ENCODE measurements around the gene SLC13A3.

Gene SLC13A3

GRCh38 chr20:46698788-46699187 lies 47.5 kb upstream of the SLC13A3 start:
- DNase-seq (ENCODE audit: low read depth in 1 of 2, low spot score in 1 of 2): no peak
- no peaks in the 10 kb centered on the region for H3K27me3 ChIP-seq (ENCODE audit: insufficient read depth, poor library complexity, severe bottlenecking)
- TF ChIP-seq, protein P1, sequence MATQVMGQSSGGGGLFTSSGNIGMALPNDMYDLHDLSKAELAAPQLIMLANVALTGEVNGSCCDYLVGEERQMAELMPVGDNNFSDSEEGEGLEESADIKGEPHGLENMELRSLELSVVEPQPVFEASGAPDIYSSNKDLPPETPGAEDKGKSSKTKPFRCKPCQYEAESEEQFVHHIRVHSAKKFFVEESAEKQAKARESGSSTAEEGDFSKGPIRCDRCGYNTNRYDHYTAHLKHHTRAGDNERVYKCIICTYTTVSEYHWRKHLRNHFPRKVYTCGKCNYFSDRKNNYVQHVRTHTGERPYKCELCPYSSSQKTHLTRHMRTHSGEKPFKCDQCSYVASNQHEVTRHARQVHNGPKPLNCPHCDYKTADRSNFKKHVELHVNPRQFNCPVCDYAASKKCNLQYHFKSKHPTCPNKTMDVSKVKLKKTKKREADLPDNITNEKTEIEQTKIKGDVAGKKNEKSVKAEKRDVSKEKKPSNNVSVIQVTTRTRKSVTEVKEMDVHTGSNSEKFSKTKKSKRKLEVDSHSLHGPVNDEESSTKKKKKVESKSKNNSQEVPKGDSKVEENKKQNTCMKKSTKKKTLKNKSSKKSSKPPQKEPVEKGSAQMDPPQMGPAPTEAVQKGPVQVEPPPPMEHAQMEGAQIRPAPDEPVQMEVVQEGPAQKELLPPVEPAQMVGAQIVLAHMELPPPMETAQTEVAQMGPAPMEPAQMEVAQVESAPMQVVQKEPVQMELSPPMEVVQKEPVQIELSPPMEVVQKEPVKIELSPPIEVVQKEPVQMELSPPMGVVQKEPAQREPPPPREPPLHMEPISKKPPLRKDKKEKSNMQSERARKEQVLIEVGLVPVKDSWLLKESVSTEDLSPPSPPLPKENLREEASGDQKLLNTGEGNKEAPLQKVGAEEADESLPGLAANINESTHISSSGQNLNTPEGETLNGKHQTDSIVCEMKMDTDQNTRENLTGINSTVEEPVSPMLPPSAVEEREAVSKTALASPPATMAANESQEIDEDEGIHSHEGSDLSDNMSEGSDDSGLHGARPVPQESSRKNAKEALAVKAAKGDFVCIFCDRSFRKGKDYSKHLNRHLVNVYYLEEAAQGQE (IDR thresholded peaks at IDR 0.05; ENCODE audit: insufficient replicate concordance, low read depth): no peak
- no peak for TF ChIP-seq CTCF (IDR thresholded peaks at IDR 0.05; ENCODE audit: insufficient read depth, low read length)
- no peak overlapping the region for H3K27ac ChIP-seq (replicated peaks)
- no peak overlapping the region for H3K4me3 ChIP-seq (replicated peaks; ENCODE audit: insufficient read depth, low read length)

DNA sequence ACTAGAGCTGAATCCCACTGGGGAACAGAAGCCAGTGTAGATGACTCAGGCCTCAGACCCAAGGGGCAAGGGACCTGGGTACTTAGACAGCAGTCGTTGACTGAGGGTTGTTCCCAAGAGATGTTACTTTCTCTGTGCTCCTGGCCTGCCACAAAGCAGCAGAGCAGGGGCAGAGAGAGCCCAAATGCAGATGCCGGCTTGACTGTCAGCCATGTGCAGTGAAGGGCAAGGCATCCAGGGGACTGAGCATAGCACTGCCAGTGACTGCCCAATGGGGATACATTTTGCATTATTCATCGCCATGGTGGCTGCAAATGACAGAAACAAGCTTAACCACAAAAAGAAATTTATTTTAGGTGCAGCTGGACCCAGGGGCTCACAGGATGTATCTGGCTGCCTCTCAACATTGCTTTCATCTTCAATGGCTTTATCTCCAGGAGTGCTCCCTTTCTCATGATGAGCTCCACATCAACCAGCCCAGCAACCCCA lies 45.6 kb upstream of the SLC13A3 start:
- no peak overlapping the region for H3K27ac ChIP-seq (replicated peaks)
- no peak for DNase-seq (ENCODE audit: low read depth in 1 of 2, low spot score in 1 of 2)
- TF ChIP-seq GABPA (IDR thresholded peaks at IDR 0.05; ENCODE audit: low read depth): no peak
- no peak for TF ChIP-seq POLR2AphosphoS5 (IDR thresholded peaks at IDR 0.05; ENCODE audit: low read depth)
- TF ChIP-seq, protein P1 (IDR thresholded peaks at IDR 0.05; ENCODE audit: insufficient replicate concordance, low read depth): no peak
- no peak for TF ChIP-seq SPI1 (IDR thresholded peaks at IDR 0.05; ENCODE audit: borderline replicate concordance, low read depth)
- no peak for TF ChIP-seq CTCF (IDR thresholded peaks at IDR 0.05; ENCODE audit: insufficient read depth, low read length)
- no peaks in the 10 kb centered on the region for H3K27me3 ChIP-seq (ENCODE audit: insufficient read depth, poor library complexity, severe bottlenecking)
- H3K4me3 ChIP-seq (replicated peaks; ENCODE audit: insufficient read depth, low read length): no peak overlapping the region

DNA sequence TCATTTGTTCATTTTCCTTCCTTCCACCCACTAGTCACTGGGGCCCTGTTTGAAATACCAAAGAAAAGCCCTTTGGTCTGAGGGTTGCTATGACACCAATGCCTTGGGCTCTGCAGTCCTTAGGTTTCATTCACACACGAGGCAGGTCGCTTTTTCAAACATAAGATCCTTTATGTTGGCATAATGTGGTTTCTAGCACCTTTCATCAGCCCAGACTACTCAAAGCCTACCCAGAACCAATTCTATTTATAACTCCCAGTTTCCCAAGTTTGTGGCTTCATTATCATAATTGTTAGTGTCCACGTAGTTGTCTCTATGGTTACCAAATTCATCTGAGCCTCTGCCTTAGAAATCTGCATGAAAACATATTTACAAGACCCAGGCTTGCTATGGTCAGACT lies 44.6 kb upstream of the SLC13A3 start:
- H3K27me3 ChIP-seq (ENCODE audit: insufficient read depth, poor library complexity, severe bottlenecking): no peaks in the 10 kb centered on the region

GRCh38 chr20:46694484-46694883 lies 43.2 kb upstream of the SLC13A3 start:
- peak overlapping the region; percentile 22 for H3K27ac ChIP-seq (replicated peaks)
- no peak overlapping the region for H3K4me3 ChIP-seq (replicated peaks; ENCODE audit: insufficient read depth, low read length)
- peak in 1 of 2 experiments; percentile 62 for DNase-seq (ENCODE audit: low read depth in 1 of 2, low spot score in 1 of 2)
- TF ChIP-seq, protein P1 (IDR thresholded peaks at IDR 0.05; ENCODE audit: insufficient replicate concordance, low read depth): no peak
- TF ChIP-seq SPI1 (IDR thresholded peaks at IDR 0.05; ENCODE audit: borderline replicate concordance, low read depth) (no peak), CTCF (IDR thresholded peaks at IDR 0.05; ENCODE audit: insufficient read depth, low read length) (no peak), GABPA (IDR thresholded peaks at IDR 0.05; ENCODE audit: low read depth) (no peak), POLR2AphosphoS5 (IDR thresholded peaks at IDR 0.05; ENCODE audit: low read depth) (no peak)
- H3K27me3 ChIP-seq (ENCODE audit: insufficient read depth, poor library complexity, severe bottlenecking): no peaks in the 10 kb centered on the region

More for the DNA sequence above, 44.6 kb upstream of the SLC13A3 start:
- no peak for TF ChIP-seq GABPA (IDR thresholded peaks at IDR 0.05; ENCODE audit: low read depth)
- H3K4me3 ChIP-seq (replicated peaks; ENCODE audit: insufficient read depth, low read length): no peak overlapping the region
- DNase-seq (ENCODE audit: low read depth in 1 of 2, low spot score in 1 of 2): no peak
- no peak overlapping the region for H3K27ac ChIP-seq (replicated peaks)

All from HL-60 (cell line).